KBM-7 (cell line): ENCODE data around the gene LRRC2.
"Not testable (repeated sequence)": the region's sequence is repeated elsewhere in the genome, so short reads cannot be mapped to it uniquely, and the experiment has no call there.

Experiments used
- DNase-seq: peaks from one replicate; pipeline ENCODE4 v3.0.0-alpha.2; 2015
- in situ Hi-C: fragments of 300-500 bp; cut with MboI; formaldehyde crosslinking; loops from 2 replicates; pipeline ENCODE4 v1.14.3; 2020; ENCODE audit warnings: low sequenced_read_pairs, low pct_unique_long_range_greater_than_20kb, mixed read lengths

LRRC2 gene

GRCh38 chr3:46566040-46566641 is at the start of gene LRRC2:
TSS of gene LRRC2 (minus strand) at chr3:46566302. CDS start at chr3:46551591, 14,711 bp downstream.
- no peak for DNase-seq
- in situ Hi-C loops: no loop called here

- DNase-seq: no peak
- in situ Hi-C loops: no loop called here
Observed at GRCh38 chr3:46615050-46615775, 49.1 kb upstream of the LRRC2 start.

DNA sequence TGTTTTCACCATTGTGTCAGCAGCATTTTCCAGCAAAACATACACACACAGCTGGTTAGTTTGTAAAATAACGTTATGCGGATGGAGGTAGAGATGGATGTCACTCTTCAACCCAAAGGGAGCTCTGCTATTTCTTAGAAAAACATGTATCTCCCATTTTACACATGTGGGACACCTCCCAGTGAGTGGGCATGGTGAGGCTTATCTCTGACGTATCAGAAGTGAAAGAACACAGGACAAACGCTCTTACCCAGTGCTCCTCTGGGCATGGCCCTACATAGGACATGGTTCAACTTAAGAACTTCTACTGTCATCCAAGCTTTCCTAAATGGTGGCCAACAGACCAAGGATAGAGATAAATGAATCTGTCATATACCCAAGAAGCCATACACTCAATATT is 48.3 kb upstream of the LRRC2 start:
- no peak for DNase-seq
- in situ Hi-C loops: no loop called here

DNA sequence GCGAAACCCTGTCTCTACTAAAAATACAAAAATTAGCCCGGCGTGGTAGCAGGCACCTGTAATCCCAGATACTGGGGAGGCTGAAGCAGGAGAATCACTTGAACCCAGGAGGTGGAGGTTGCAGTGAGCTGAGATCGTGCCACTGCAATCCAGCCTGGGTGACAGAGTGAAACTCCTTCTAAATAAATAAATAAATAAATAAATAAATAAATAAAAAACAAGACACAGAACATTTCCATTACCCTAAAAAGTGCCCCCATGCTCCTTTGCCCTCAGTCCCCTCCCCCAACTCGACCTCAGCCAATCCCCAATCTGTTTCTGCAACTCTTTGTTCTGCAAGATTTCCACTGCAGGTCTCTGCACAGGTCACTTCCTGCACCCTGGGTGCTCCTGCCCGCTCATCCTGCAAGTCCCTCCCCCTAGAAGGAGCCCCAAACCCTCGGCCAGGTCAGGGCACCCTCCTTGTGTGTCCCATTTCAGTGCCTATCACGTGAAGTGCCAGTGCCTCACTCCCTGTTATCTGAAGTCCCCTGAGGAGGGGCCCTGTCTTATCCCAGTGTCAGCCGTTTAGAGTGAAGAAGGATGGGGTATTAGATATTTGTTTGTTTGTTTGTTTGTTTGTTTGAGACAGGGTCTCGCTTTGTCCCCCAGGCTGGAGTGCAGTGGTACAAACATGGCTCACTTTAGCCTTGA is 47.4 kb upstream of the LRRC2 start:
- in situ Hi-C loops: no loop called here
- DNase-seq: no peak

DNA sequence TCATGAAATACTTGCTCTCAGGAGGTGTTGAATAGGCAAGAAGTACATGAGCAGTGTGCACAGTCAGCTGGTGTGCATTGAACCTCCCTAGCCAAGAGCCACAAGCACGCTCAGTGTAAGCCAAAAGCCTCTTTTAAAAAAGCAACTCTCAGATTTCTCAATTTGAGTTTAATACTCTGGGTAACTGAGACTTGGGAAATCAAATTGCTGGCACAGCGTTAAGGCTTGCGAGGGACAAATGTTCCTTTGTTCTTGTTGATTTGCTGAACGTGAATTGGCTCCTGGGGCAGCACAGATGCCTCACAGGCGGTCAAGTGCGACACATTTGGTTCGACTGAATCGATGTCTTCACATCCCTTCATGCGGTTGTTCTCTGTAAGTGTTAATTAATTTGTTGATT is 46.2 kb upstream of the LRRC2 start, which contains the start of gene FAM240A:
Gene FAM240A (plus strand): TSS at position 202 of the 400 bp plus-strand sequence. CDS start 159 bp downstream, at position 361.
- DNase-seq: no peak
- in situ Hi-C loops: no loop called here

DNA sequence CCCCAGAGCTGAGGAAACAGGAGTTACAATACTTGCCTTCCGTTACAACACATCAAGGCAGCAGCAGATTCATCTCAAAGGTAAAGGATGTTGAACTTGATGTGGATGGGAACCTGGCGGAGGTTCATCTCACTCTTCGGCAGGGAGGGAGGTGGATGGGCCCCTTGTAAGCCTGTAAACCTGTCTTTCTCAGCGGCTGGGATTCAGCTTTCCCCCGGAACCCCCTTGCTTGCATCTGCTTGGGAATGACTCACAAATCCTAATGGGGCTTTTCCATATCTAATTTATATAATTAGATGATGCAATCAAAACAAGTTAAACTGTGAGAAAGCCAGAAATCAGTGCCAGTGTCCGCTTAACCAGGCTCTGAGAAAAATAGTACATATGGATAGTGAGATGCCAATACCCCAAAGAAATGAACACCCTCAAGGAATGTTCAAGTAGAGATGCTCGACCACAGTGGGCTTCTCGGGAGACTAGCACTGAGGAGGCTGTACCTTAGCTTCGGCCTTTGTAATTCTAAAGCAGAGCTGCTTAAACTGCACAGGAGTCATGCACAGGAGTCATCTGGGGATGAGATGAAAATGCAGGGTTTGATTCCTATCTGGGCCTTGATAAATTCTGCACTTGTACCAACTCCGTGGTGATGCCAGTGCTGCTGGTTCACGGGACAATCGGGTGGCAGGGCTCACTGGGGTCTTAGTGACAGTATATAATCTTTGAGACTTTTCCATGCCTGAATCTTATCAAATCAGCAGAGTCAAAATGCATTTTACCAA is 44.0 kb upstream of the LRRC2 start:
- DNase-seq: no peak
- in situ Hi-C loops: no loop called here

DNA sequence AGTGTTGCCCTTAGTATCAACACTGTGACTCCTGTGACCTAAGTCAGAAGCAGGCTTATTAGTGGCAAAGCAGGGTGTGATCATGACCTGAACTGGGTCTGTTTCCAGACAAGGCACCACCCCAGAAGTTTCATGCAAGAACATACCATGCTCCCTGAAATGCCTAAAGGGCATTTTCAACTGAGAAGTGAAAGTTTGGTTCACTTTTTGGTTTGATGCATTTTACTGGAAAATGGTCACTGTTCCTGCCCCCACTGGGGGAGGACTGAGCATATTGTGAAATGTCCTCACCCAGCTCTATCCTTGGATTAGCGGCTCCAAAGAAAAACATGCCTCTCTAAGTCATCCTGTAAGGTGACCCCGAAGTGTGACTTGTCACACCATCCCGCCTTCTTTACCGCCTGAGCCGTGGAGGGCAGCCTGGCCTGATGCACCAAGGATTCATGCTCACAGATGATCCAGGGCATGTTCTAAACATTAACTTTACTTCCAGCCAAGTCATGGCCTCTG is 43.2 kb upstream of the LRRC2 start:
- no peak for DNase-seq
- in situ Hi-C loops: no loop called here

- DNase-seq: peak; percentile 44
- in situ Hi-C loops: no loop called here
Observed at GRCh38 chr3:46607603-46608028, 41.5 kb upstream of the LRRC2 start.

- in situ Hi-C loops: no loop called here
- no peak for DNase-seq
Observed at GRCh38 chr3:46604127-46604526, 38.0 kb upstream of the LRRC2 start.

DNA sequence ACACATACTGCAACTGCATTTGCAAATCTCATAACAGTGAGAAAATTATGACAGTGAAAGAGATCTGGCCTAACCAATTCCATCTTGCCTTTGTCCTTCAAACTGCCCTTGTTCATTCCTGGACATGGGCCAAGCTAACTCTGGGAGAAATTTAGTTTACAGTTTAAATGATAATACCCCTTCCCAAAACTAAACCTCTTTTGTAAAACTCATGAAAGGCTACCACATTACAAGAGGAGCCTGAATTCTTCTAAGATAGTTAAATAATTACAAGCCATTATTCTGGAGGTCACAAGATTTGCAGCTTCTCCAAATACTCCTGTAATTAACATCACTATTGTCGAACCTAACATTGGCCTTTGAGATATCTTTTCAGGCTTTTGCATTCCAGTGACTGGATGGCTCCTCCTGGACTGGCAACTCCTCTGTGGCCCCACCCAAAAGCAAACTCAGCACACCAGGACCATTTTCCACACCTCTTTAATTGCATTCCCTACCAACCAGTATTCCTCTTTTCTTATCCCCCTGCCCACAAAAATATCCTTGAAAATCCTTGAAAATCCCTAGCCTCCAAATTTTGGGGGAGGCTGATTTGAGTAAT is 37.4 kb upstream of the LRRC2 start:
- no peak for DNase-seq
- in situ Hi-C loops: no loop called here

DNA sequence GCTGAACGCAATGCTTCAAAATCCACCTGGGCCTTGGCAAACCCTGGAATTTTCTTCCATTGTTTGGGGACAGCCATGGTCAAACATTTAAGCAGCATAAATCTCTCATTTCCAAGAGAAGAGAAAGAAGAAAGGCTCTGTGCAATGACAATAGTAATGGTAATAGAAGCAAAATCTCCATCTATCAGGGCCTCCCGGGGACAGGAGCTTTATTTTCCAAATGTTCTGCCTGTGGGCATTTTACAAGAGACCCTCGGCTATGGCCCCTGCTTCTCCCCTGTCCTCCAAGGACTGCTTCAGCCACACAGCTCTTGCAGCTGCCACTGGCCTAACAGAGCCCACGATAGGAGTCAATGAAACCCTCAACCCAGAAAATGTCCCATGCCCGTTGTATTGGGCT is 33.5 kb upstream of the LRRC2 start:
- in situ Hi-C loops: no loop called here
- DNase-seq: no peak

DNA sequence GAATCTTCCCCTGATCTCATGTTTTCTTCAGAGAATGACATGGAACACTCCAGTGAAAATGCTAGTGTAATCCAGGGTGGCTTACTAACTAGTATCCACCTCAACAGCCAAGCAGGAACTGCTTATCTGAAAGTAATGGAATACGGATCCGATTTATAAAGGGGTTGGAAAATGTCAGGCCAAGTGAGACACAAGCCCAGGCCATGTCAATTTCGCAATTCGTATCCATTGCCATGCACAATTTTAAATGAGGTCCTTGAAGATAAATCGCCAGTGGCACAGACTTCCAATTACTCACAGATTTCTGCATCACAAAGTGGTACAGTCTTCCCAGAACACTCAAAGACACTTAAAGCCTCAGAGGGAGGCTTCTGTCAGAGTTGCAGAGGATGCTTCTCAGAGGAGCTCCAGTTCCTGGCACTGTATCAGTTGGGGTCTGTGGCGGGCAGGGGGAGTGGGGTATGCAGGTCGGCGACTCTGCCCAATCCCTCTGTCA is 29.8 kb upstream of the LRRC2 start:
- in situ Hi-C loops: no loop called here
- no peak for DNase-seq

DNA sequence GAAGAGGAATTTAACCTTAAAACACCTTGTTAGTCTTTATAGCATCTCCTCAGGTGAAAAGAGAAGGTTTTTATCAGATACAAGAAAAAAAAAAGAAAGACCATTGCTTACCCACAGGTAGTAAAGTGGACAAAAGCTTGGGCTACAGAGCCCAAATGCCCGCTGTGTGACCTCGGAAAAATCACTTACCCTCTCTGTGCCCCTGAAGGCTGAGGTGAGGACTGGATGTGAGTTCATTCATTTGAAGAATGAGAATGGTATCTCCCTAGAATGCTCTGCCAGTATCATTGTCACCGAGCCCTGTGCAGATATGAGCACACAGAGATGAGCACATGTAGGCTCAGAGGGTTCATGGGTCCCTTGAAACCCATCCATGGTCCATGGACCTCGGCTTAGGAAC is 28.6 kb upstream of the LRRC2 start:
- DNase-seq: no peak
- in situ Hi-C loops: no loop called here

- DNase-seq: no peak
- in situ Hi-C loops: no loop called here
Observed at GRCh38 chr3:46593979-46594378, 27.9 kb upstream of the LRRC2 start.

DNA sequence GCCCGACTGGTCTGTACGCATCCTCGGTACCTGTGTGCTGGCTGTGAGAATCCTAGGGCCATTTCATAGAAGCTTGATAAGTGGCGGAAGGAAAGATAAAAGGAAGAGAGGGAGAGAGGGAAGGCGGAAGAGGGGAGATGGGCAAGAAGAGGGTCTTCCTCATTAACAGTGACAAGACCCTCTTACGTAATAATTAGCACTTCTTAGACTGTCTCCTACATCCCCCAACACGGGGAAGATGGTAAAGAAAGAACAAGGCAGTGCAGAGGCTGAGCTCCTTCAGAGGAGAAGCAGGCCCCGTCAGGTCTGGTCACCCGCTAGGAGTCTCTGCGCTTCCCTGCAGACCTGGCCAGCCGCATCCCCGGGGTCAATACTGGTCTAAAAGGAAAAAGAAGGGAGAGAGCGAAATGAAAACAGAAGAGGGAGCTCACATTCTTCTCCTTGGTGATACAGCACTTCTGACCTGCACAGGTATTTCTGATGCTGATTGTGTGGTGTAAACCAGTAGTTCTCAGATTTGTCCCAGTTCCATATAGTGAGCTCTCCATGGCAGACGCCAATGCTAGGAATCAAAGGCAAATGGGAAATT is 27.3 kb upstream of the LRRC2 start:
- no peak for DNase-seq
- in situ Hi-C loops: no loop called here

DNA sequence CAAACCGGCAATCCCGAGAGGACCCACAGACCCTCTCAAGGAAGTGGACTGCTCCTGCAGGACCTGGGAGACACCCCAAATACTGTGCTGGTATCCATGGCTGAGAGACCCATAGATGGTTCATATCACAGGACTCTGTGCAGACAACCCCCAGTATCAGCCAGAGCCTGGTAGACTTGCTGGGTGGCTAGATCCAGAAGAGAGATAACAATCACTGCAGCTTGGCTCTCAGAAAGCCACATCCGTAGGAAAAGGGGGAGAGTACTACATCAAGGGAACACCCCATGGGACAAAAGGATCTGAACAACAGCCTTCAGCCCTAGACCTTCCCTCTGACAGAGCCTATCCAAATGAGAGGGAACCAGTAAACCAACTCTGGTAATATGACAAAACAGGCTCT is 21.2 kb upstream of the LRRC2 start:
- in situ Hi-C loops, DNase-seq: not testable (repeated sequence)

DNA sequence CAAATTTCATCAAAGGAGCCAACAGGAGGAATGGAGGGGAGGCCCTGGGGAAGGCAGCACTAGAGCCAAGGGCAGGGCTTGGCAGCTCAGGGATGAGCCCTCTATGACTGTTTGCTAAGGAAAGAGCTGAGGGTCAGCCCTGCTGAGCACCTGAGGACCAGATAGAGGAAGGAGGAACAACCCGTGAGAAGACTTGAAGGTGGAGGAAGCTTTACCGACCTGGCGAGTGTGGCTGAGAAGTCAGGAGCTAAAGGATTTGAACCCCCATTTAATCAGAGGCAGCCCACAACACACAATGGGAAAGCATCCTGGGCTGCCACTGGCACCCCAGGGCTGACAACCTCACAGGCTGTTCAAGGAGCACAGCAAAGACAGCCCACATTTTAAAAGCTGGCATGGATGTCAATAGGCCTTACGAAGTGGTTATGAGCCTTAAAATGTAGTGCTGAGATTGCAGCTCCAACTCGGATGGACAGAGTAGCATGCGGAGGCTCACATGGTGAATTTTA is 20.7 kb upstream of the LRRC2 start:
- no peak for DNase-seq
- in situ Hi-C loops: no loop called here
